Stimulated activated CD4-positive, alpha-beta T cell treated with anti-CD3 and anti-CD28 coated beads, Interleukin-12 subunit alpha, Interleukin-12 subunit beta, amount 100 ng/mL, for 4 hours (primary cell): ENCODE results near the gene PAFAH1B1.
"Not testable (repeated sequence)": the region's sequence is repeated elsewhere in the genome, so short reads cannot be mapped to it uniquely, and the experiment has no call there.

Experiments used
- DNase-seq: peaks from one replicate; pipeline ENCODE4 v3.0.0-alpha.2; 2020

The PAFAH1B1 gene

DNA sequence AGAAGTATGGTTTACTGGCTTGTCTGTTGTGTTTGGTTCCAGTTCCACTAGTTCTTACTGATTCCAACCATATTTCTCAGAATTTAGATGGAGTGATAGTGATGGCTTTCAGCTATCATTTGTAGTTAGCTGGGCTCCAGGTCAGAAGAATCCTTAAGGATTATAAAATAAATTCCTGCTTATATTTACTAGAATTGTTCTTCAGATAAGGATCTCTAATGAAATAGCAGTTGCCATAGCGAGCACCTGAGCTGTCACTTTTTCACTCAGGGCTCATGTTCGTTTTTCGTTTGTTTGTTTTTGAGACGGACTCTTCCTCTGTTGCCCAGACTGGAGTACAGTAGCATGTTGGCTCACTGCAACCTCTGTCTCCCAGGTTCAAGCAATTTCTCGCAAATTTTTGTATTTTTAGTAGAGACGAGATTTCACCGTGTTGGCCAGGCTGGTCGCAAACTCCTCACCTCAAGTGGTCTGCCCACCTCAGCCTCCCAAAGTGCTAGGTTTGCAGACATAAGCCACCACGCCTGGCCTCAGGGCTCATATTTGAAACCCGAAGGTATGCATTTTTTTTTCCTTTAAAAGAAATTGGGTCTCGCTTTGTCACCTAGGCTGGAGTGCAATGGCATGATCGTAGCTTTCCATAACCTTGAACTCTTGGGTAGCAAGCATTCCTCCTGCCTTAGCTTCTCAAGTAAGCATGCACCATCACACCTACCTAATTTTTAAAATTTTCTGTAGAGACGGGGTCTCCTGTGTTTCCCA is 42.9 kb downstream of the PAFAH1B1 start:
- DNase-seq: no peak

DNA sequence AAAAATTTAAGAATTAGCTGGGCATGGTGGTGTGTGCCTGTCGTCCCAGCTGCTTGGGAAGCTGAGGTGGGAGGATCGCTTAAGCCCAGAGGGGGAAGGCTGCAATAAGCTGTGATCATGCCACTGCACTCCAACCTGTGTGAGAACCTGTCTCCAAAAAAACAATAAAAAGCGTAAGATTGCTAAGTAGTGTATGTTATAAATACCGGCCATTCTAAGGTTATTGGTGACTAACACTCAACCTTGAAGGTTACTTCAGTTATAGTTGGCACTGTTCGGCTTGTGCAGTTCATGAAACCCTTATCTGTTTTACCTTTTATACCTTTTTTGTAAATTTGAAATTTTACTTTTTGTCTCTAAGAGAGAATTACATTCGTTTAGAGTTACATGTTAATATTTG is 44.0 kb downstream of the PAFAH1B1 start:
- no peak for DNase-seq

DNA sequence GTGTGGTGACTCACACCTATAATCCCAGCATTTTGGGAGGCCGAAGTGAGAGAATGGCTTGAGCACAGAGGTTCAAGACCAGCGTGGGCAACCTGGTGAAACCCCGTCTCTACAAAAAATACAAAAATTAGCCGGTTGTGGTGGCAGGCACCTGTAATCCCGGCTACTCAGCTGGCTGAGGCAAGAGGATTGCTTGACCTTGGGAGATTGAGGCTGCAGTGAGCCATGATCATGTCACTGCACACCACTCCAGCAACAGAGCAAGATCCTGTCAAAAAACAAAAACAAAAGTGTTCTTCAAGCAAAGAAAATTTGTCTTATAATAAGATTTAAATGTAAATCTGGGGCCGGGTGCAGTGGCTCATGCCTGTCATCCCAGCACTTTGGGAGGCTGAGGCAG is 51.5 kb downstream of the PAFAH1B1 start:
- DNase-seq: no peak

DNA sequence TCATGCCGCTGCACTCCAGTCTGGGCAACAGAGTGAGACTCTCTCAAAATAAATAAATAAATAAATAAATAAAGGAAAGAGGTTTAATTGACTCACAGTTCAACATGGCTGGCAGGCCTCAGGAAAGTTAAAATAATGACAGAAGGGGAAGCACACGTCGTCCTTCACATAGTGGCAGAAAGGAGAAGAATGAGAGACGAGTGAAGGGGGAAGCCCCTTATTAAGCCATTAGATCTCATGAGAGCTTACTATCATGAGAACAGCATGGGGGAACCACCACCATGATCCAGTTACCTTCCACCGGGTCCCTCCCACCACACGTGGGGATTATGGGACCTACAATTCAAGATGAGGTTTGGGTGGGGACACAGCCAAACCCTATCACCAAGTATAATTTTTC is 54.5 kb downstream of the PAFAH1B1 start:
- DNase-seq: no peak

DNA sequence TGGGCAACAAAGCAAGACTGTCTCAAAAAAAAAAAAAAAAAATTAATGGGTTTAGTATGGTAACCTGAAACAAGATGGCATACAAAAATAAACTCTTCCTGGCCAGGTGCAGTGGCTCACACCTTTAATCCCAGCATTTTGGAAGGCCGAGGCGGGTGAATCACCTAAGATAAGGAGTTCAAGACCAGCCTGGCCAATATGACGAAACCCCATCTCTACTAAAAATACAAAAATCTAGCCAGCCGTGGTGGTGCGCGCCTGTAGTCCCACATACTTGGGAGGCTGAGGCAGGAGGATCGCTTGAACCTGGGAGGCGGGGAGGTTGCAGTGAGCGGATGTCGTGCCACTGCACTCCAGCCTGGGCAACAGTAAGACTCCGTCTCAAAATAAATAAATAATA is 55.7 kb downstream of the PAFAH1B1 start:
- no peak for DNase-seq

DNA sequence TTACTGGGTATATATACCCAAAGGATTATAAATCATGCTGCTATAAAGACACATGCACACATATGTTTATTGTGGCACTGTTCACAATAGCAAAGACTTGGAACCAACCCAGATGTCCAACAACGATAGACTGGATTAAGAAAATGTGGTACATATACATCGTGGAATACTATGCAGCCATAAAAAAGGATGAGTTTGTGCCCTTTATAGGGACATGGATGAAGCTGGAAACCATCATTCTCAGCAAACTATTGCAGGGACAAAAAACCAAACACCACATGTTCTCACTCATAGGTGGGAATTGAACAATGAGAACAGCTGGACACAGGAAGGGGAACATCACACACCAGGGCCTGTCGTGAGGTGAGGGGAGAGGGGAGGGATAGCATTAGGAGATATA is 59.5 kb downstream of the PAFAH1B1 start:
- DNase-seq: not testable (repeated sequence)

DNA sequence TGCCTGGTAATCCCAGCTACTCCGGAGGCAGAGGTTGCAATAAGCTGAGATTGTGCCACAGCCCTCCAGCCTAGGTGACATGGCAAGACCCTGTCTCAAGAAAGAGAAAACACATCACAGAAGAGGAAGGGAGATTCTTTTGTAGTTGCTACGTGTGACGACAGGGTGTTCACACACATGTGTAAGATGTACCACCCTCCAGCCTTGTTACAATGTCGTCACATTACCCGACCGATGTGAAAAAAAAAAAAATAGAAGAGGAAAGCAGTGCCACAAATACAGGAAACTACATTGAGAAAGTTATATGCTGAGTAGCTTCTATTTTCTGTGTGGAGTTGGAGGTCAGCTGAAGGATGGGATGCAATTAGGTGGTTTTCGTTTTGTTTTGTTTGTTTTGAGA is 62.1 kb downstream of the PAFAH1B1 start:
- DNase-seq: no peak

DNA sequence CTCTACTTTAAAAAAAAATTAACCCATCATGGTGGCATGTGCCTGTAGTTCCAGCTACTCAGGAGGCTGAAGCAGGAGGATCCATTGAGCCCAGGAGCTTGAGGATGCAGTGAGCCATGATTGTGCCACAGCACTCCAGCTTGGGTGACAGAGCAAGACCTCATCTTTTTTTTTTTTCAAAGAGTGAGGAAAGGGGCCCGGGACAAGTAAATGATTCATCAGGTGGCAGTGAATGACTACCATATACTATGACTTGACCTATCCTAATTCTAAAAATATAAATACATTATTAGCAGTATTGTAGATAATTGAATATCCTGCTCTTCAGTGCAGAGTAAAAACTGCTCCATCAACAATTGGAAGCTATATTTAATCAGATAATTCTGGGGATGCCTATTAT is 62.8 kb downstream of the PAFAH1B1 start:
- no peak for DNase-seq

DNA sequence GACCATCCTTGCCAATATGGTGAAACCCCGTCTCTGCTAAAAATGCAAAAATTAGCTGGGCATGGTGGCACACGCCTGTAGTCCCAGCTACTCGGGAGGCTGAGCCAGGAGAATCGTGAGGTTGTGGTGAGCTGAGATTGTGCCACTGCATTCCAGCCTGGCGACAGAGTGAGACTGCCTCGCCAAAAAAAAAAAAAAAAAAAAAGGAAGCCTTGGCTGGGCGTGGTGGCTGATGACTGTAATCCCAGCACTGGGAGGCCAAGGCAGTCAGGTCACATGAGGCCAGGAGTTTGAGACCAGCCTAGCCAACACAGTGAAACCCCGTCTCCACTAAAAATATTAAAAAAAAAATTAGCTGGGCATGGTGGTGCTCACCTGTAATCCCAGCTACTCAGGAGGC is 65.9 kb downstream of the PAFAH1B1 start:
- not testable (repeated sequence) for DNase-seq

DNA sequence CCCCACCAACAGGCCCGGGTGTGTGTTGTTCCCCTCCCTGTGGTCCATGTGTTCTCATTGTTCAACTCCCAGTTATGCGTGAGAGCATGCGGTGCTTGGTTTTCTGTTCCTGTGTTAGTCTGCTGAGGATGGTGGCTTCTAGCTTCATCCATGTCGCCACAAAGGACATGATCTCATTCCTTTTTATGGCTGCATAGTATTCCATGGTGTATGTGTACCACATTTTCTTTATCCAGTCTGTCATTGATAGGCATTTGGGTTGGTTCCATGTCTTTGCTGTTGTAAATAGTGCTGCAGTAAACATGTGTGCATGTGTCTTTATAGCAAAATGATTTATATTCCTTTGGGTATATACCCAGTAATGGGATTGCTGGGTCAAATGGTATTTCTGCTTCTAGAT is 67.0 kb downstream of the PAFAH1B1 start:
- DNase-seq: not testable (repeated sequence)

DNA sequence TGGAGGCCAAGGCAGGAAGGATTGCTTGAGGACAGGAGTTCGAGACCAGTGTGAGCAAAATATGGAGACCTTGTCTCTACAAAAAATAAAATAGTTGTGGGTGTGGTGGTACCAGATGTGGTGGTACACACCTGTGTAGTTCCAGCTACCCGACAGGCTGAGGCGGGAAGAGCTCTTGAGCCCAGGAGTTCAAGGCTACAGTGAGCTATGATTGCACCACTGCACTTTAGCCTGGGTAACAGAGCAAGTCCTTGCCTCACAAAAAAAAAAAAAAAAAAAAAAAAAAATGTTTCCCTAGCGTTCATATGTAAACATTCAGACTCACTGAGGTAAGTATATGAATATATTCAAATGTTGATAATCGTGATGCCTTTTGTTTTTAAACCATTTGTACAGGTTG is 78.6 kb downstream of the PAFAH1B1 start:
- no peak for DNase-seq

DNA sequence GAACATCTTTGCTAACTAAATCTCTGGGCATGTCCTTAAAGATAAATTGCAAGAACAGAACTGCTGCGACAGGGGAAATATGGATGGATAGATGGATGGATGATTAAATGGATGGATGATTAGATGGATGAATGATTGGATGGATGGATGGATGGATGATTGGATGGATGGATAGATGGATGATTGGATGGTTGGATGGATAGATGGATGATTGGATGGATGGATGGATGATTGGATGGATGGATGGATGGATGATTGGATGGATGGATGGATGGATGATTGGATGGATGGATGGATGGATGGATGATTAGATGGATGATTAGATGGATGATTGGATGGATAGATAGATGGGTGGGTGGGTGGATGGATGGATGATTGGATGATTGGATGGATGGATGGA is 85.8 kb downstream of the PAFAH1B1 start:
- not testable (repeated sequence) for DNase-seq

DNA sequence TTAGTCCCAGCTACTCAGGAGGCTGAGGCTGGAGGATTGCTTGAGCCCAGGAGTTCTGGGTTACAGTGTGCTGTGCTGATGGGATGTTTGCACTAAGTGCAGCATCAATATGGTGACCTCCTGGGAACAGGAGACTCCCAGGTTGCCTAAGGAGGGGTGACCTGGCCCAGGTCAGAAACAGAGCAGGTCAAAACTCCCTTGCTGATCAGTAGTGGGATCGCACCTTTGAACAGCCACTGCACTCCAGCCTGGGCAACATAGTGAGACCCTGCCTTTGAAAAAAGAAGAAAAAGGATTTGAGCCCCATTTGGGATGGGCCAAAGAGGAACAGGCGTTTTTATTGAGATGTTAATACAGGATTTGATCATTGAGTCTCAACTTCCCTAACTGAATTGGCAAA is 87.5 kb downstream of the PAFAH1B1 start:
- DNase-seq: no peak

DNA sequence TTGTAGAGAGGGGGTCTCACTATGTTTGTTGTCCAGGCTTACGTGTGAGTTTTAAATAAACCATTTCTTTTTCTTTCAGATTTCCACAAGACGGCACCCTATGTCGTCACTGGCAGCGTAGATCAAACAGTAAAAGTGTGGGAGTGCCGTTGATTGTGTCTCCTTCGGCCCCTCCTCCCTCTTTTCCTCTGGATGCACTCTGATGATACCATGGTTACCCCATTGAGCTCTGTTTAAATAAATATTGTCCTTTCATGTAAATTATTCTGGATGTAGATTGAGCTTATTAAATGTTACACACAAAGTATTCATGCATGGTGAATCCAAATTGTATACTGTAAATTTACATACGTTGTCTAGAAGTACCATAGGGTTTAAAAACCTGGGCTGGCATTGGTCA is 88.2 kb downstream of the PAFAH1B1 start:
- DNase-seq: no peak

DNA sequence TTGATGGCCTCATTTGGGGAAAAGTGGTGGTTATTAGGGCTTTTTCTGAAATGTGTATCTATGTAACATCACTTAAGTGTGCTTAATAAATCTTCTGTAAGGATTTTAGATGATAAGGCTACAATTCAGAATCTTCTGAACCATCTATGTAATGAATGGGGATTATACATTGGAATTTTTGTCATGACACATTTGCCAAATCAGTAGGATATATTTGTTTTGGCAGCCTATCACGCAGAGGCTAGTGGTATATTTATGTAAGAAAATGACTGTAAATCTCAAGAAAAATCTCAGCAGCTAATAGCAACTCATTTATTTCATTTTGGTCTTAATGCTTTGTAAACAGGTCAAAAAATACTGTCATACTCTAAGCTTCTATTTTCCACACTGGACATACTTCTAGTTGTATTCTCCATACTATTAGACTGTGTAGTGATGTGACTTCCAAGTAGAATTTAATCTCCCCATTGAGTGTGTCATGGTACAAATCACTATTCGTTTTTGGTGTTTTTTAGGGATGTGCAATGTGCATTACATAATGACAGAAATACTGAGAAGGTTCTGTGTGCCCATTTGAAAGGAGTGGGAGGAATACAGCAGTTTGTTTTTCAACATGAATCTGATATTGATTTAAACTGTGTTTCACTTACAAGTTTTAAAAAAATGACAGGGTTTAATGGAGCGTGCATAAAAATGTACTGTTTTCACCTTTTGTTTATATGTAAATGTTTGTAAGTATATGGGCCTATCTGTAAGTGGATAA is 88.9 kb downstream of the PAFAH1B1 start:
- no peak for DNase-seq

DNA sequence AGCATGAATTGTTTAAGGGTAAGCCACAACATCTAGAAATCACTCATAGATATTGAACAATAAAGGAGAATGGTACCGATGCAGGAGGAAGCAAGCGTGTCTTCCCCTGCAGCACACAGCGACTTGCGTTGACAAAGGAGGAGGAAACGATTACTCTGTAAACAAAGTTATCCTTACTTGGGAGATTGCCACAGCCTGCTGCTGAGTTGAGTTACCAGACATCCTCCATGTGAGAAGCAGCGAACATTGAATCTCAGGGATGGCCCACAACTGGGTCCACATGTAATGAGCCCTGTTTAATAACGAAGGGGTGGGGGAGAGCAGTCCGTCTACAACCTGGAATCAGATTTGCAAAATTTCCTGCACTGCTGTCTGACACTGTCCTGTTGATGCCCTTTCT is 90.5 kb downstream of the PAFAH1B1 start:
- no peak for DNase-seq

DNA sequence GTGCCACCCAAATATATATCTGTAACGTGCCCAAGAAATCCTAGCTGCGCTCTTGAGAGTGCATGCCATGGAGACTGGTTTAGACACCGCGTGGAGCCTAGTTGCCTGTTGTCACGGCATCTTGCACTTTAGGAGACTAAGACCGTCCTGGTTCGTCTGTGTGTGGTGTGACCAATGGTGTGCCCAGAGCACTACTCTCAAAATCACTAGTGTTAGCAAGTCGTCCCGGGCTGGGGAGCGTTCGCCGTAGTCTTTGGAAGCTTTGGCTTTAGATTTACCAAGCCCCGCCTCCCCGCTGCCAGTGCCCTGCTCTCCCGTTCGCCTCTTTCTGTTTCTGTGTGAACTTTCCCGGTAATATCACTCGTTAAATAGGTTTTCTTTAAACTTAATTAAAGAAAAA is 91.1 kb downstream of the PAFAH1B1 start:
- no peak for DNase-seq

DNA sequence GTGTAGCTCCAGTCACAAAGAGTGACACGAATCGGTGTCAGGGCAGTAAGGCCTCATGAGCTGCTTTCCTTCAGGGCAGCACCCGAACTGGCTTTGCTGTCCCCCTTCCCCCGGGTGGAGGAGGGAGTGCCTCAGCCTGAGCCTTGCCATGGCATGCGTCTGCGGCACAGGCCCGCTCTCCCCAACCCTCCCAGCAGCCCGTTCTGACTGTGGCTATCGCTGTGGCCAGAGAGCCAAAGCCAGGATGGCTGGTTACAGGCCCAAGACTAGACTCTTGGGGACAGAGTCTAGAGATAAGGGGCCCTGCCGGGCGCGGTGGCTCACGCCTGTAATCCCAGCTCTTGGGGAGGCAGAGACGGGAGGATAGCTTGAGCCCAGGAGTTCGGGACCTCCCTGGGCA is 92.2 kb downstream of the PAFAH1B1 start:
- no peak for DNase-seq

DNA sequence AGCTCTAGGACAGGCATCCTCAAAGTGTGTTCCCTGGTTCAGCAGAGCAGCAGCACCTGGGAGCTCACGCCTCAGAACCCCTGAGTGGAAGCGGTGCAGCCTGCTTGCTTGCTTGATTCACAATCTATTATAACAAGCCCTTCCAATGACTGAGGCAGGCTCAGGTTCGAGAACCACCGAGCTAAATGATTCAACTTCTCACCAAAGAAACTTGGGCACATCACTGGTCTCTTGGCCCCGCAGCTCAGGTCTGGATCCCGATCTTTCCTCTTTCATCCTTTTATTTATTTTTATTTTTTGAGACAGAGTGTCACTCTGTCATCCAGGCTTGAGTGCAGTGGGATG is 93.6 kb downstream of the PAFAH1B1 start:
- DNase-seq: no peak

DNA sequence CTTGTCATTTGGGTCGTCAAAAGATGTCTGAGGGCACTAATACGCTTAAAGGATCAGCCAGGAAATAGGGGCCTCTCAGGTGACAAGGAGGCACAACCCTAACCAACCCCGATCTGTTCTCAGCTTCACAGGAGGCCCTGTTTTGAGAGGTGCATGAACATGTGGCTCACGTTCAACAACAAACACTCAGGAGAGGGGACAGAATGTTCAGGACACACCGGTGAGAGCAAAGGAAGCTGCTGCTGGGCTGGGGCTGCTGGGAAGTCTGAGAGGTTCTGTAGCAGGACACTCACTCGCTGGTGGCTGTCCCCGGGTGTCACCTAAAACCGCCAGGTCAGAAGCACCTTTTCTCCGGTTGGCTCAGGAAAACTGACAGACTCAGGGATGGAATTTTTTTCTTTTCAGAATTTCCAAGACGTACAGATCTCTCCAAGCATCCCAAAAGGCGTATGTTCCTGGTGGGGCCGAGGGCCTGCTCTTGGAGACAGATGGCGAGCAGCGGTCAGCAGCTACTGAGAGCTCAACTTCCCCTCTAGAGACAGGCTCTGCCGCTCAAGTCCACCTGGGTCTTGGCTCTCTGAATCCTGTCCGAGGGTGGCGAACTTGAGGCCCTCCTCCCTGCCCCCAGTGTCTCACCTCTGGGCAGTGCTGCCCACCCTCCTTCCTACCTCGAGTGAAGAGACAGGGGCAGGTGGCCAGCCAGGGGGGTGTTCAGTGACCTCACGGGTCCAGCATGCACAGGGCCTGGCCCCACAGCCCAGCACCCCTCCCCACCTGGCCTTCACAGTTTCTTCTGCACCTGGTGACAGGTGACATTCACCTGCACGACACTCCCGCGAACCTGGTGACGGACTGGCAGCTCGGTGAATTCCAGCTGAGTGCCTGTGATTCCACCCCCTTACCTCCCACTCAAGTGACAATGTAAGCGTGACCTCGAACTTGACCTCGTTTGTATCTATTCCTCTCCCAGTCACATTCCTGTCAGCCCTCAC is 95.2 kb downstream of the PAFAH1B1 start:
- no peak for DNase-seq

DNA sequence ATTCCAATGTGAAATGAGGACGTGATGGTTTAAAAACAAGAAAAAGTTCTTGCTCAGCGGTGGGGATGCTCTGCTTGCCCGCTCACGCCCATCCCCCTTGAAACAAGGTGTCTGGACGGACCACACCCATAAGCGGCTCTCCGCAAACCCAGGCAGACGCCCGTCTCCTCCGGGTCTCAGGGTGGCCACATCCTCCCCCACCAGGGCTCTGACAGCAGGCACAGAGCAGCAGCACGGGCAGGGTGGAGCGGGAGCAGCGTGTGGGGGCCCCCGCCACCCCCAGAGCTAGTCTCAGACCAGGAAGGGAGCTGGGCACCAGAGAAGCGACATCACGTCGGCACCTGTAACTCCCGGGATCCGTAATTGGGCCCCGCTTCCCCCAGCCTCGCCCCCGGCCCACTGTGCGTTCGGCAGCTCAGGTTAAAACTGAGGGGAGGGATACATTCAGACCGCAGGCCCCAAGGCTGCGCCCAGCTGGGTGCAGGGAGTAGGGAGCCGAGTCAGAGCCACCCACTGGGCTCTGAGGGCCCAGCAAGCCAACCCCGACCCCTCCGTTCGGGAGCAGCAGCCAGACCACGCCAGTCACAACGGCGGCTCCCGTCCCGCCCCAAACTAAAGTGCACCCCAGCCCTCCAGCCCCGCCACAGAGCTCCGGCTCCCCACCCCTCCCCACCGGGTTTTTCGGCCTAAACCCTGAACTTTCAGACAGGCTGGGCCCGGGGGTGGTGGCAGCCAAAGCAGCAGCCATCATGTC is 96.1 kb downstream of the PAFAH1B1 start:
- DNase-seq: no peak

DNA sequence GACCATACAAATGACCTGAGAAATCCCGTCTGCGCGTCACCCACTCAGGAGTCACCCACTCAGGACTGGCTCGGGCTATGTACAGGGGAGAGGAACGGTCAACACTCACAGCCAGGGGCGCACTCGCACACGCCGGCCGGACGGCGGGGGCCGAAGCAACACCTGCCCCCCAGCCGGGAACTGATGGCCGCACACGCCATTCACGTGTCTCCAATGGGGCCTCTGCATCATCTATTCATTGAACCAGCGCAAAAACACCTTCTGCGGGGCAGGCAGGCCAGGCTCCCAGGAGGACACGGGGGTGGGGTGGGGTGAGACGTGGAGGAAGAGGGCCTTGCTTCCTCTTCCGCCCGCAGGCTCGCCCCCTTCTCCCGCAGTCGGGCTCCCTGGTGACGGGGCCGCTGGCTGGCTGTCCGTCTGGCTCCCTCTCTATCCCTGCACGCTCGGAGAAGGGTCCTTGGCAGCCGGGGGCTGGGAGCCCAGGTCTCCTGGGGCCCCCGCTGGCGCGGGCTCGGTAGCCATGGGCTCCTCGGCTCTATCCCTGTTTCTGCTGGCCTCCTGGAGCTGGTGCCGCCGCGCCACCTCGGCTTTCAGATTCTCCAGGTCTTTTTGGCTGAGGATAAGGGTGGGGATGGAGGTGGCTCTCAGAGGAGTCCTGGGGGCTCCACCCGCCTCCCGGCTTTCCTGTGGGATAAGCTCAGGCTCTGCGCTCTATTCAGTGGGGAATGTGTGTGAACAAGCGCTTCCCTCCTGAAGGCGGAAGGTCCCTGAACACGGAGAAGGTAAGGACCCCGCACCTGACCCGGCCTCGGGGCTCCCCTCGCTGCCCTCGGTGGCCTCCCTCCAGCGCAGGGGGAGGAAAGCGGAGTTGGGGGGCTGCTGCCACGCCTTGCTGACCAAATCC is 97.0 kb downstream of the PAFAH1B1 start:
- DNase-seq: no peak
